IMR-90 (cell line): ENCODE results near the gene ZRSR2. TPM values are rescaled to one million over a fixed set of nuclear protein-coding genes. Genes with fewer than 3 reads are reported as not detected.

ENCODE experiments used
- ATAC-seq: fragments of 200-7000 bp; cut with Tn5 transposase; 2 replicates; pipeline ENCODE4 v1.9.1; 2020; ENCODE audit warnings: low read depth, mild to moderate bottlenecking, moderate library complexity
- BruUV-seq: library from RNA; stranded (reverse); fragments of 400-500 nt; replicated peaks from 2 replicates; lab custom pipeline; 2021; lab: Mats Ljungman, UMichigan
- CTCF ChIA-PET: fragments of 300-600 bp; formaldehyde crosslinking; extraction: SDS; loops from one replicate; lab custom pipeline; 2021; ENCODE audit warnings: antibody characterized with exemption; lab: Yijun Ruan, JAX
- POLR2A ChIA-PET: fragments of 300-600 bp; sonication (Branson Sonifier 250); formaldehyde crosslinking; loops from one replicate; lab custom pipeline; 2022; ENCODE audit warnings: antibody characterized with exemption; ENCODE audit not compliant: unreplicated experiment; lab: Charles Lee
- DNase-seq: peaks from one replicate; pipeline ENCODE4 v3.0.0; 2013
- H2AFZ ChIP-seq: replicated peaks from 2 replicates; pipeline ENCODE3; 2013; ENCODE audit warnings: low read length, mild to moderate bottlenecking; ENCODE audit not compliant: poor library complexity
- H2AK5ac ChIP-seq: 2 replicates; pipeline ENCODE4 v1.6.1; 2013; ENCODE audit warnings: low read depth, low read length, inconsistent platforms
- H2AK9ac ChIP-seq: replicated peaks from 2 replicates; pipeline ENCODE3; 2013; ENCODE audit warnings: mild to moderate bottlenecking, low read depth, low read length, moderate library complexity; ENCODE audit not compliant: poor library complexity
- H2BK120ac ChIP-seq: 2 replicates; pipeline ENCODE4 v1.6.1; 2013; ENCODE audit warnings: low read depth, low read length, inconsistent platforms
- H2BK15ac ChIP-seq: 3 replicates; pipeline ENCODE4 v1.6.1; 2013; ENCODE audit warnings: low read depth, low read length, inconsistent platforms
- H2BK20ac ChIP-seq: 2 replicates; pipeline ENCODE4 v1.6.1; 2013; ENCODE audit warnings: low read depth, mild to moderate bottlenecking, inconsistent platforms, low read length, moderate library complexity
- H2BK5ac ChIP-seq: 2 replicates; pipeline ENCODE4 v1.6.1; 2013; ENCODE audit warnings: mild to moderate bottlenecking, low read depth, low read length, inconsistent platforms; ENCODE audit not compliant: poor library complexity, severe bottlenecking
- H3K14ac ChIP-seq: replicated peaks from 2 replicates; pipeline ENCODE4 v1.6.1; 2013; ENCODE audit warnings: low read depth, low read length, inconsistent platforms
- H3K18ac ChIP-seq: 2 replicates; pipeline ENCODE4 v1.6.1; 2013; ENCODE audit warnings: low read depth, low read length, control low read depth
- H3K23ac ChIP-seq: 2 replicates; pipeline ENCODE4 v1.6.1; 2013; ENCODE audit warnings: low read depth, low read length, inconsistent platforms
- H3K27ac ChIP-seq: 2 replicates; pipeline ENCODE4 v1.5.1; 2013; ENCODE audit warnings: mild to moderate bottlenecking, control low read depth, low read length; ENCODE audit not compliant: insufficient read depth
- H3K27me3 ChIP-seq: 2 replicates; pipeline ENCODE4 v1.6.1; 2013; ENCODE audit warnings: low read length; ENCODE audit not compliant: control insufficient read depth, insufficient read depth
- H3K36me3 ChIP-seq: 2 replicates; pipeline ENCODE4 v1.6.1; 2013; ENCODE audit warnings: low read length, mixed read lengths; ENCODE audit not compliant: control insufficient read depth, insufficient read depth
- H3K4ac ChIP-seq: 2 replicates; pipeline ENCODE4 v1.6.1; 2013; ENCODE audit warnings: low read depth, low read length, inconsistent platforms
- H3K4me1 ChIP-seq: 2 replicates; pipeline ENCODE4 v1.6.1; 2013; ENCODE audit warnings: low read length, mixed read lengths; ENCODE audit not compliant: control insufficient read depth, insufficient read depth
- H3K4me2 ChIP-seq: 2 replicates; pipeline ENCODE4 v1.6.1; 2013; ENCODE audit warnings: low read depth, mild to moderate bottlenecking, control low read depth, low read length, moderate library complexity
- H3K4me3 ChIP-seq: 2 replicates; pipeline ENCODE4 v1.5.1; 2013; ENCODE audit warnings: low read depth, mild to moderate bottlenecking, control low read depth, low read length, moderate library complexity; ENCODE audit not compliant: insufficient read depth
- H3K56ac ChIP-seq: 2 replicates; pipeline ENCODE4 v1.6.1; 2013; ENCODE audit warnings: low read length, inconsistent platforms; ENCODE audit not compliant: insufficient read depth; ENCODE audit errors: extremely low read depth
- H3K79me1 ChIP-seq, 2 experiments: 2 replicates each; pipeline ENCODE4 v1.6.1; 2013; ENCODE audit warnings: low read length in 2 of 2, inconsistent platforms in 1 of 2, low read depth in 1 of 2
- H3K9ac ChIP-seq: 2 replicates; pipeline ENCODE4 v1.6.1; 2013; ENCODE audit warnings: low read depth, low read length, control low read depth
- H3K9me1 ChIP-seq: 2 replicates; pipeline ENCODE4 v1.6.1; 2013; ENCODE audit warnings: low read length, inconsistent platforms; ENCODE audit not compliant: insufficient read depth
- H3K9me3 ChIP-seq: 2 replicates; pipeline ENCODE4 v1.6.1; 2013; ENCODE audit warnings: low read length; ENCODE audit not compliant: control insufficient read depth, insufficient read depth
- H4K20me1 ChIP-seq: 2 replicates; pipeline ENCODE4 v1.6.1; 2013; ENCODE audit warnings: low read length, inconsistent platforms; ENCODE audit not compliant: insufficient read depth
- H4K5ac ChIP-seq: 2 replicates; pipeline ENCODE4 v1.6.1; 2013; ENCODE audit warnings: mild to moderate bottlenecking, low read depth, low read length, control low read depth
- H4K8ac ChIP-seq, 2 experiments: 2 replicates each; pipeline ENCODE4 v1.6.1; 2013; ENCODE audit warnings: low read depth in 2 of 2, low read length in 2 of 2, control low read depth in 1 of 2, inconsistent platforms in 1 of 2
- H4K91ac ChIP-seq: 2 replicates; pipeline ENCODE4 v1.6.1; 2013; ENCODE audit warnings: low read depth, low read length, inconsistent platforms; ENCODE audit not compliant: insufficient read depth
- BHLHE40 ChIP-seq: fragments of 150-350 bp; IDR thresholded peaks from 2 replicates; pipeline ENCODE4 v1.6.1; 2016; ENCODE audit warnings: mild to moderate bottlenecking, low read depth, low read length
- CEBPB ChIP-seq: IDR thresholded peaks from 2 replicates; pipeline ENCODE4 v1.6.1; 2012; ENCODE audit warnings: low read depth, low read length, improper control_type of control experiment
- CHD1 ChIP-seq: IDR thresholded peaks from 2 replicates; pipeline ENCODE4 v1.6.1; 2012; ENCODE audit warnings: low read depth, low read length, improper control_type of control experiment
- FOS ChIP-seq: fragments of 150-350 bp; IDR thresholded peaks from 2 replicates; pipeline ENCODE4 v1.6.1; 2016; ENCODE audit warnings: low read depth, low read length
- MAFK ChIP-seq: IDR thresholded peaks from 2 replicates; pipeline ENCODE4 v1.6.1; 2012; ENCODE audit warnings: low read depth, low read length, improper control_type of control experiment
- MAZ ChIP-seq: IDR thresholded peaks from 2 replicates; pipeline ENCODE4 v1.6.1; 2012; ENCODE audit warnings: low read depth, mild to moderate bottlenecking, low read length, improper control_type of control experiment, moderate library complexity, borderline replicate concordance
- MXI1 ChIP-seq: IDR thresholded peaks from 2 replicates; pipeline ENCODE4 v1.6.1; 2012; ENCODE audit warnings: low read depth, mild to moderate bottlenecking, low read length, moderate library complexity, borderline replicate concordance
- RFX5 ChIP-seq: IDR thresholded peaks from 2 replicates; pipeline ENCODE4 v1.8.0; 2012; ENCODE audit warnings: low read depth, mild to moderate bottlenecking, low read length, moderate library complexity
- SMC3 ChIP-seq: fragments of 150-350 bp; IDR thresholded peaks from 2 replicates; pipeline ENCODE4 v1.6.1; 2016; ENCODE audit warnings: low read depth, mild to moderate bottlenecking, antibody characterized with exemption, low read length, moderate library complexity
- WGBS, 2 experiments: methylation state at CpG; one replicate each; pipeline versions ENCODE4 v1.1.5 to v1.1.7; 2013; ENCODE audit warnings: missing lambda C conversion rate in 2 of 2; ENCODE audit not compliant: insufficient read length in 1 of 2; ENCODE audit errors: extremely low coverage in 2 of 2; 5-methylcytosine and 5-hydroxymethylcytosine counted together
- dilution Hi-C: fragments of 300-500 bp; cut with HindIII; formaldehyde crosslinking; loops from one replicate; pipeline ENCODE4 v1.14.3; 2018; ENCODE audit warnings: low sequenced_read_pairs; ENCODE audit not compliant: unreplicated experiment
- in situ Hi-C: fragments of 300-500 bp; cut with MboI; formaldehyde crosslinking; loops from 3 replicates; pipeline ENCODE4 v1.14.3; 2019; ENCODE audit warnings: low sequenced_read_pairs, inconsistent platforms, mixed read lengths
- intact Hi-C: fragments of 100-400 bp; cut with micrococcal nuclease; formaldehyde crosslinking; loops from 2 replicates; pipeline ENCODE4 v1.10.0; 2022
- polyA plus RNA-seq, 3 experiments: library from polyadenylated mRNA; depleted of rRNA; stranded (reverse); fragments of >200 nt; gene quantifications; 2 replicates each; pipeline ENCODE4 v1.2.3, GENCODE V29; 2012; ENCODE audit warnings: low replicate concordance in 1 of 3
- total RNA-seq: library from RNA; depleted of rRNA; stranded (reverse); fragments of >200 nt; gene quantifications from 2 replicates; pipeline ENCODE4 v1.2.3, GENCODE V29; 2012
- TF ChIP-seq, protein P1 (sequence below): conservative IDR thresholded peaks from 2 replicates; pipeline ENCODE4 v1.5.1; 2012; ENCODE audit warnings: mild to moderate bottlenecking, low read depth, low read length, improper control_type of control experiment
- TF ChIP-seq, protein P2 (sequence below): fragments of 150-350 bp; IDR thresholded peaks from 2 replicates; pipeline ENCODE4 v1.6.1; 2016; ENCODE audit warnings: low read depth, mild to moderate bottlenecking, low read length, moderate library complexity, borderline replicate concordance
- TF ChIP-seq, protein P3 (sequence below): fragments of 150-350 bp; IDR thresholded peaks from 2 replicates; pipeline ENCODE4 v1.6.1; 2017; ENCODE audit warnings: mild to moderate bottlenecking, antibody characterized with exemption, low read length, low read depth

Gene ZRSR2
- total and polyA plus RNA-seq, 2 of the 4 experiments (the other 2 are of a cell fraction) = 4.7 to 11.3 TPM

DNA sequence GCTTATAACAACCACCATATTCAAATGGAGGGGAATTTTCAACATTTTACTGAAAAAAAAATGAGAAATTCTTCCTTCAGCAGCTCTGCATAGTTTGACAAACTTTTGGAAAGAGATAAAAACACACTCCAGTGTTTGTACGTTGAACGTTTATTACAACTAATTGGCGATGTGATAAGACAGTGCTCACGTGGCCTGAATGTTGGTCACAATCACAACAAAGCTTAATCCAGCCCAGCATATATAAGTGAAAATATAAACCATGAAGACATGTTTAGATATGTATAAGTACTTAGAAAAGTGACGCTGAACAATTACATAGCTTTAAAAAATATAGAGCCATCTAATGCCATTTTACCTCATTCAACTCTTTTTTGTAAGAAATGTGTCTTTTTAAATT lies 35.7 kb downstream of the ZRSR2 start:
- Histone ChIP-seq H3K9me1 (no peaks in the 10 kb centered on the region; the same call in 1 of the 2 replicates), H3K4ac (no peak overlapping the region), H3K14ac (no peak overlapping the region), H3K9me3 (no peaks in the 10 kb centered on the region), H2BK120ac (no peak overlapping the region), H4K20me1 (no peaks in the 10 kb centered on the region), H3K18ac (no peak overlapping the region), H2BK5ac (no peak overlapping the region), H3K79me1 (peaks cover 0 to 6% of the 10 kb centered on the region in 2 experiments; a peak in 1 of 4 replicates), H3K9ac (no peak overlapping the region), H3K56ac (no peak overlapping the region), H4K8ac (no peak overlapping the region), H2AFZ (no peak overlapping the region), H3K27me3 (no peaks in the 10 kb centered on the region), H3K23ac (no peak overlapping the region), H3K4me3 (no peak overlapping the region), H3K4me2 (no peak overlapping the region), H2BK20ac (no peak overlapping the region), H3K27ac (no peak overlapping the region), H2BK15ac (no peak overlapping the region), H2AK5ac (no peak overlapping the region), H3K36me3 (peaks cover 14% of the 10 kb centered on the region), H4K91ac (no peak overlapping the region), H2AK9ac (no peak overlapping the region), H3K4me1 (no peaks in the 10 kb centered on the region), H4K5ac (no peak overlapping the region)
- POLR2A ChIA-PET = no interaction called here
- WGBS, 2 experiments = no CpG with 5 or more reads among the region's 5 CpGs
- in situ Hi-C loops (no loop called here), intact Hi-C loops (no loop called here), dilution Hi-C loops (no loop called here)
- BruUV-seq = no TSS peak
- no peak for ATAC-seq
- TF ChIP-seq MAFK (no peak), SMC3 (no peak), FOS (no peak), MXI1 (no peak), BHLHE40 (no peak), CHD1 (no peak), RFX5 (no peak), MAZ (no peak), CEBPB (no peak)
- TF ChIP-seq, protein P1, sequence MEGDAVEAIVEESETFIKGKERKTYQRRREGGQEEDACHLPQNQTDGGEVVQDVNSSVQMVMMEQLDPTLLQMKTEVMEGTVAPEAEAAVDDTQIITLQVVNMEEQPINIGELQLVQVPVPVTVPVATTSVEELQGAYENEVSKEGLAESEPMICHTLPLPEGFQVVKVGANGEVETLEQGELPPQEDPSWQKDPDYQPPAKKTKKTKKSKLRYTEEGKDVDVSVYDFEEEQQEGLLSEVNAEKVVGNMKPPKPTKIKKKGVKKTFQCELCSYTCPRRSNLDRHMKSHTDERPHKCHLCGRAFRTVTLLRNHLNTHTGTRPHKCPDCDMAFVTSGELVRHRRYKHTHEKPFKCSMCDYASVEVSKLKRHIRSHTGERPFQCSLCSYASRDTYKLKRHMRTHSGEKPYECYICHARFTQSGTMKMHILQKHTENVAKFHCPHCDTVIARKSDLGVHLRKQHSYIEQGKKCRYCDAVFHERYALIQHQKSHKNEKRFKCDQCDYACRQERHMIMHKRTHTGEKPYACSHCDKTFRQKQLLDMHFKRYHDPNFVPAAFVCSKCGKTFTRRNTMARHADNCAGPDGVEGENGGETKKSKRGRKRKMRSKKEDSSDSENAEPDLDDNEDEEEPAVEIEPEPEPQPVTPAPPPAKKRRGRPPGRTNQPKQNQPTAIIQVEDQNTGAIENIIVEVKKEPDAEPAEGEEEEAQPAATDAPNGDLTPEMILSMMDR = no peak
- TF ChIP-seq, protein P2, sequence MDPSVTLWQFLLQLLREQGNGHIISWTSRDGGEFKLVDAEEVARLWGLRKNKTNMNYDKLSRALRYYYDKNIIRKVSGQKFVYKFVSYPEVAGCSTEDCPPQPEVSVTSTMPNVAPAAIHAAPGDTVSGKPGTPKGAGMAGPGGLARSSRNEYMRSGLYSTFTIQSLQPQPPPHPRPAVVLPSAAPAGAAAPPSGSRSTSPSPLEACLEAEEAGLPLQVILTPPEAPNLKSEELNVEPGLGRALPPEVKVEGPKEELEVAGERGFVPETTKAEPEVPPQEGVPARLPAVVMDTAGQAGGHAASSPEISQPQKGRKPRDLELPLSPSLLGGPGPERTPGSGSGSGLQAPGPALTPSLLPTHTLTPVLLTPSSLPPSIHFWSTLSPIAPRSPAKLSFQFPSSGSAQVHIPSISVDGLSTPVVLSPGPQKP = no peak
- TF ChIP-seq, protein P3, sequence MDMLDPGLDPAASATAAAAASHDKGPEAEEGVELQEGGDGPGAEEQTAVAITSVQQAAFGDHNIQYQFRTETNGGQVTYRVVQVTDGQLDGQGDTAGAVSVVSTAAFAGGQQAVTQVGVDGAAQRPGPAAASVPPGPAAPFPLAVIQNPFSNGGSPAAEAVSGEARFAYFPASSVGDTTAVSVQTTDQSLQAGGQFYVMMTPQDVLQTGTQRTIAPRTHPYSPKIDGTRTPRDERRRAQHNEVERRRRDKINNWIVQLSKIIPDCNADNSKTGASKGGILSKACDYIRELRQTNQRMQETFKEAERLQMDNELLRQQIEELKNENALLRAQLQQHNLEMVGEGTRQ = no peak
- CTCF ChIA-PET = no interaction called here
- no peak for DNase-seq
